SK-N-SH treated with all-trans-retinoic acid at 6 μM for 48 hours (cell line): Measurements from ENCODE around the gene CFP.

Experiments
- CSDC2 ChIP-seq: fragments of 250-450 bp; sonication (Bioruptor Pico); IDR thresholded peaks from 2 replicates; pipeline ENCODE4 v1.5.0; 2020; ENCODE audit warnings: mild to moderate bottlenecking, moderate library complexity
- ESRRG ChIP-seq: fragments of 250-450 bp; sonication (Bioruptor Pico); IDR thresholded peaks from 2 replicates; pipeline ENCODE4 v1.6.1; 2021; ENCODE audit warnings: mild to moderate bottlenecking
- POU6F1 ChIP-seq: fragments of 250-450 bp; sonication (Bioruptor Pico); IDR thresholded peaks from 2 replicates; pipeline ENCODE4 v1.8.0; 2021; ENCODE audit warnings: low read depth, mild to moderate bottlenecking, moderate library complexity, borderline replicate concordance
- TCF4 ChIP-seq: fragments of 250-450 bp; sonication (Bioruptor Pico); IDR thresholded peaks from 2 replicates; pipeline ENCODE4 v1.8.0; 2021; ENCODE audit warnings: mild to moderate bottlenecking, moderate library complexity, borderline replicate concordance
- ZFP30 ChIP-seq: fragments of 450-650 bp; formaldehyde crosslinking; IDR thresholded peaks from 2 replicates; pipeline ENCODE4 v1.5.0; 2022; ENCODE audit warnings: mild to moderate bottlenecking, moderate library complexity

DNA sequence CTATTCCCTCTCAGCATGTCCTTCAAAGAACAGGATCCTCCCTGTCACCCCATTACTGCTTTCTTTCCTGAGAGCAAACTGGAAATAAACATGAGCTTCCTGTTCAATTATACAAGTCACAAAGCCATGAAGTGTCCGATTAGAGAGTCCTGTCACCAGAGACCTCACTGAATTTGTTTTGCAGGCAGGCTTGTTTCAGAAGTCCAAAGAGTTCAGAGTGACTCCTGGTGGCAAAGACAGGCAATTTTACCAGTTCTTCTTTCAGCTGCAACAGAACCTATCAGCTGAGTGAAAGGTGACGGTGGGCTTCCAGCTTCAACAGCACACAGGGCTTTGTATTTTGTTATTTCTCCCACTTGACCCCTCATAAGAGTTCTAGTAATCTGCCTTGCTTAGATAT is 14.2 kb upstream of the CFP start:
- TF ChIP-seq TCF4 (CRISPR knock-in tag) (no peak), ZFP30 (no peak), POU6F1 (no peak), ESRRG (CRISPR knock-in tag) (no peak), CSDC2 (CRISPR knock-in tag) (no peak)
